SK-N-MC (cell line): ENCODE results near the gene VPS36.
A peak's percentile ranks its signal among the peaks of the same experiment; 100 is the strongest.
"Not testable (repeated sequence)": the region's sequence is repeated elsewhere in the genome, so short reads cannot be mapped to it uniquely, and the experiment has no call there.

Experiments
- DNase-seq: peaks from one replicate; pipeline ENCODE4 v3.0.0-alpha.2; 2011; ENCODE audit warnings: low read depth, low spot score
- H3K27ac ChIP-seq: fragments of 200-600 bp; sonication (generic); 2 replicates; pipeline ENCODE4 v1.5.1; 2016; ENCODE audit warnings: mixed run types
- H3K36me3 ChIP-seq: fragments of 200-600 bp; sonication (generic); 2 replicates; pipeline ENCODE4 v1.6.1; 2017; ENCODE audit warnings: antibody characterized with exemption, low read length, mixed read lengths; ENCODE audit not compliant: insufficient read depth
- H3K4me3 ChIP-seq: fragments of 200-600 bp; sonication (generic); 2 replicates; pipeline ENCODE4 v1.5.1; 2016
- H3K9ac ChIP-seq: fragments of 200-600 bp; sonication (generic); 2 replicates; pipeline ENCODE4 v1.8.0; 2017; ENCODE audit warnings: mixed run types, mixed read lengths; ENCODE audit not compliant: insufficient read length
- H3K9me3 ChIP-seq: fragments of 200-600 bp; sonication (generic); 2 replicates; pipeline ENCODE4 v1.6.1; 2017; ENCODE audit warnings: low read depth, mild to moderate bottlenecking, antibody characterized with exemption, low read length, moderate library complexity, mixed read lengths
- EZH2 ChIP-seq: fragments of 200-600 bp; sonication (generic); IDR thresholded peaks from one replicate; pipeline ENCODE4 v1.6.1; 2017; ENCODE audit warnings: antibody characterized with exemption
- FOXP2 ChIP-seq: optimal IDR thresholded peaks from 2 replicates; pipeline ENCODE3; 2011; ENCODE audit warnings: mild to moderate bottlenecking, moderate library complexity; ENCODE audit not compliant: insufficient read depth; ENCODE audit errors: extremely low read length, control extremely low read depth
- POLR2AphosphoS5 ChIP-seq: IDR thresholded peaks from 2 replicates; pipeline ENCODE4 v1.6.1; 2012; ENCODE audit warnings: mild to moderate bottlenecking, low read depth, low read length, borderline replicate concordance

Gene VPS36

GRCh38 chr13:52414963-52415362 lies 35.5 kb downstream of the VPS36 start:
- H3K9me3 ChIP-seq: no peaks in the 10 kb centered on the region
- no peak for DNase-seq
- TF ChIP-seq EZH2: no peak
- no peak for TF ChIP-seq POLR2AphosphoS5
- peaks cover 38% of the 10 kb centered on the region for H3K36me3 ChIP-seq
- H3K27ac ChIP-seq: no peak overlapping the region
- H3K4me3 ChIP-seq: no peak overlapping the region
- H3K9ac ChIP-seq: no peak overlapping the region

GRCh38 chr13:52414051-52414450 lies 36.4 kb downstream of the VPS36 start:
- DNase-seq: no peak
- H3K27ac ChIP-seq: no peak overlapping the region
- peaks cover 38% of the 10 kb centered on the region for H3K36me3 ChIP-seq
- TF ChIP-seq FOXP2 (no peak), EZH2 (no peak), POLR2AphosphoS5 (no peak)
- no peak overlapping the region for H3K9ac ChIP-seq
- H3K9me3 ChIP-seq: no peaks in the 10 kb centered on the region
- no peak overlapping the region for H3K4me3 ChIP-seq

- Histone ChIP-seq H3K27ac (no peak overlapping the region), H3K4me3 (no peak overlapping the region), H3K36me3 (peaks cover 38% of the 10 kb centered on the region), H3K9ac (no peak overlapping the region), H3K9me3 (no peaks in the 10 kb centered on the region)
- TF ChIP-seq POLR2AphosphoS5 (no peak), EZH2 (no peak), FOXP2 (no peak)
- no peak for DNase-seq
Measured at GRCh38 chr13:52412128-52412527, 38.3 kb downstream of the VPS36 start.

- no peak for DNase-seq
- no peak overlapping the region for H3K4me3 ChIP-seq
- no peak overlapping the region for H3K27ac ChIP-seq
Measured at GRCh38 chr13:52411629-52412028, 38.8 kb downstream of the VPS36 start.

GRCh38 chr13:52408071-52408658 lies 42.3 kb downstream of the VPS36 start:
- not testable (repeated sequence) for H3K27ac ChIP-seq, DNase-seq, H3K36me3 ChIP-seq, H3K4me3 ChIP-seq, H3K9me3 ChIP-seq, H3K9ac ChIP-seq

More at GRCh38 chr13:52411629-52412028, 38.8 kb downstream of the VPS36 start:
- Histone ChIP-seq H3K9ac (no peak overlapping the region), H3K9me3 (no peaks in the 10 kb centered on the region), H3K36me3 (peaks cover 34% of the 10 kb centered on the region)
- TF ChIP-seq FOXP2: no peak
- TF ChIP-seq POLR2AphosphoS5: no peak
- TF ChIP-seq EZH2: no peak

- not testable (repeated sequence) for H3K9ac ChIP-seq, DNase-seq, H3K9me3 ChIP-seq, H3K27ac ChIP-seq, H3K4me3 ChIP-seq, H3K36me3 ChIP-seq
Measured at GRCh38 chr13:52407436-52407835, 43.0 kb downstream of the VPS36 start.

GRCh38 chr13:52406629-52407028 lies 43.8 kb downstream of the VPS36 start:
- no peaks in the 10 kb centered on the region for H3K9me3 ChIP-seq
- no peak for TF ChIP-seq FOXP2
- TF ChIP-seq POLR2AphosphoS5: no peak
- H3K9ac ChIP-seq: no peak overlapping the region
- no peak overlapping the region for H3K27ac ChIP-seq
- no peaks in the 10 kb centered on the region for H3K36me3 ChIP-seq
- peak overlapping the region; percentile 75 for H3K4me3 ChIP-seq
- DNase-seq: no peak

GRCh38 chr13:52405767-52406494 lies 44.5 kb downstream of the VPS36 start, which contains the start of gene THSD1:
THSD1 (minus strand) TSS chr13:52406172; CDS start chr13:52402600, 3,572 bp downstream.
- H3K4me3 ChIP-seq: peak within 1 kb of the TSS; percentile 75
- TF ChIP-seq EZH2 (no peak), POLR2AphosphoS5 (no peak; the same call in 1 of the 2 replicates), FOXP2 (no peak)
- H3K9me3 ChIP-seq: no peaks in the 10 kb centered on the region
- no peaks in the 10 kb centered on the region for H3K36me3 ChIP-seq
- no peak for DNase-seq
- peak within 1 kb of the TSS; percentile 51 for H3K9ac ChIP-seq
- no peak within 1 kb of the TSS for H3K27ac ChIP-seq

GRCh38 chr13:52405369-52405766 lies 45.1 kb downstream of the VPS36 start:
- H3K9ac ChIP-seq: peak overlapping the region; percentile 51
- H3K27ac ChIP-seq: no peak overlapping the region
- H3K36me3 ChIP-seq: no peaks in the 10 kb centered on the region
- no peaks in the 10 kb centered on the region for H3K9me3 ChIP-seq
- peak overlapping the region; percentile 75 for H3K4me3 ChIP-seq
- no peak for DNase-seq
- no peak for TF ChIP-seq POLR2AphosphoS5
- no peak for TF ChIP-seq EZH2
- TF ChIP-seq FOXP2: no peak
